BJ (cell line): Measurements from ENCODE around the gene CAPG. TPM values are rescaled to one million over a fixed set of nuclear protein-coding genes. Genes with fewer than 3 reads are reported as not detected.

Source experiments
- CTCF ChIA-PET: fragments of 350-600 bp; formaldehyde crosslinking; extraction: SDS; loops from one replicate; lab custom pipeline; 2021; ENCODE audit warnings: antibody characterized with exemption, inconsistent platforms; lab: Yijun Ruan, JAX
- POLR2A ChIA-PET: fragments of 300-600 bp; sonication (Branson Sonifier 250); formaldehyde crosslinking; extraction: SDS; loops from one replicate; lab custom pipeline; 2021; ENCODE audit warnings: antibody characterized with exemption; lab: Charles Lee
- DNase-seq: peaks from one replicate; pipeline ENCODE4 v3.0.0-alpha.2; 2011; ENCODE audit warnings: low read depth
- H3K27me3 ChIP-seq: 2 replicates; pipeline ENCODE4 v1.6.0; 2011; ENCODE audit warnings: low read length; ENCODE audit not compliant: control insufficient read depth, insufficient read depth
- H3K36me3 ChIP-seq: 2 replicates; pipeline ENCODE4 v1.5.1; 2011; ENCODE audit warnings: low read length; ENCODE audit not compliant: control insufficient read depth, insufficient read depth
- H3K4me3 ChIP-seq: 2 replicates; pipeline ENCODE4 v1.5.1; 2011; ENCODE audit warnings: low read depth, mild to moderate bottlenecking, control low read depth, low read length
- CTCF ChIP-seq: IDR thresholded peaks from 2 replicates; pipeline ENCODE4 v1.5.1; 2011; ENCODE audit warnings: low read depth, mild to moderate bottlenecking, control low read depth, inconsistent platforms, low read length, moderate library complexity; ENCODE audit not compliant: insufficient read depth
- polyA plus RNA-seq: library from polyadenylated mRNA; depleted of rRNA; stranded (reverse); fragments of >200 nt; gene quantifications from 2 replicates; pipeline ENCODE4 v1.2.3, GENCODE V29; 2011

CAPG gene
- polyA plus RNA-seq, 1 experiment, result 135 TPM

DNA sequence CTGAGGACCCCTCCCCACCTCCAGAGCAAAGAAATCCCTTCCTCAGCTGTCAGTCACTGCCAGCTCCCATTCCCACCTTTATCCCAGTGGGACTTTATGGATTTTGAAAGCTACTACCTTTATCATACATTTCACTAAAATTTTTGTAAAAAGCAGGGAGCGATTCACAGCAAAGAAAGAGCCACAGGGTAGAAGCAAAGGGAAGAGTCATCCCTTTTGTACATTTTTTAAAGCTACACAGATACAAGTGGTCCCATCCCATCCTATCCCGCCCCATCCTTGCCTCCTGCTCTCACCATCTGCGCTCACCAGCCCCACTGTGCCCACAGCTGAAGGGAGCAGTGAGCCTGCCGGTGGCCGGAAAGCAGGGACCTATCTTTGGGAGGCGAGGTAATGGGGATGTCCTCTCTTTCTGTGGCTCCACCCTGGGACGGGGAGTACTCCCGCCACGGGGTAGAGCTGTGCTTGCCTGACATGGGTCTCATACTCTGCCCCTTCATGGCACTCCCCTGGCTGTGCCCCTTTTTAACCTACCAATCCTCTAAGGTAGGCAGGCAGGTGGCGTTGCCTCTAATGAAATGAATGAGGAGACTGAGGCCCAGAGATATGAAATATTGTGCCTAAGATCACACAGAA is 21.5 kb upstream of the CAPG start:
- Histone ChIP-seq H3K4me3 (no peak overlapping the region), H3K27me3 (no peaks in the 10 kb centered on the region), H3K36me3 (no peaks in the 10 kb centered on the region)
- no peak for DNase-seq
- CTCF ChIA-PET, result interaction anchor here (1.5 to 17.0 kb wide), 3 partner anchors 10 to 114 kb away, joined by 4 to 460 read pairs (median 19); partner anchors contain the start of gene MAT2A
- POLR2A ChIA-PET, result no interaction called here
- no peak for TF ChIP-seq CTCF

DNA sequence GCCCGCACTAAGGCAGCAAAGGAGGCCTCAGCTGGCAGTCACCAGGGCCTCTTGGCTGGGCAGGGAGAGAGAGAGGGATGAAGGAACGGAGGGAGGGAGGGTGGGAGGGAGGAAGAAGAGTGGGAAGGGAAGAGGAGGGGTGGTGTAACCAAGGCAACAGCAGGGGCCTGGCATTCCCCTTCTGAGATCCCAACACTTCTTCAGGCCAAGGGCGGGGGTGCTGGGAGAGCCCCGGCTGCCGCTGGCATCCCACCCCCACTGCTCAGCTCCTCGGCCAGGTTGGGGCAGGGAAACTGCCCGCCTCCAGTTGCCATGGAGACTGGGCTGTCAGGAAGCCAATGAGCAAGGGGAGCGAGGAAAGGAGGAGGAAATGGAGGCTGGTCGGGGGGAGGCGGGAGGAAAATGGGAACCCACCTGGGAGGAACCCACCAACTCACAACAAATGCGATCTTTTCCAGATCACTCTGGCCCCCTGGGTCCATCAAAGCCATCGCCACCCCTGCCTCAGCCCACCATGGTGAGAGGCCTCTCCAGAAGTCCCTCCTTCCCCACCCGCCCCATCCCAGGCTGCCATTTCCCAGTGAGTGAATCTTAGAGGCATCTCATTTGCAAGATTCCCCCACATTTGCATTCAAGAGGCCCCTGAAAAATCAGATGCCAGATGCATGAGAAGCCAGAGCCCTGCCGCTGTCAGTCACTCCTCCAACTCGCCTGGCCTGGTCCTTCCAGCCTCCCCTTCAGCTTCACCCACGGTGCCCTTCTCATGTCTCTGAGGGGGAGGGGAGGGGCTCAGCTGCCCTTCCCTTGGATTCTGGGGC is 20.8 kb upstream of the CAPG start:
- DNase-seq, result no peak
- H3K27me3 ChIP-seq, result no peaks in the 10 kb centered on the region
- TF ChIP-seq CTCF, result no peak
- CTCF ChIA-PET, result interaction anchor here (1.5 to 17.0 kb wide), 4 partner anchors 9 to 115 kb away, joined by 4 to 460 read pairs (median 16); partner anchors contain the start of genes MAT2A and SH2D6
- H3K36me3 ChIP-seq, result no peaks in the 10 kb centered on the region
- no peak overlapping the region for H3K4me3 ChIP-seq
- POLR2A ChIA-PET, result no interaction called here

GRCh38 chr2:85429924-85430289 is 19.7 kb upstream of the CAPG start:
- POLR2A ChIA-PET, result no interaction called here

GRCh38 chr2:85429213-85429923 is 19.2 kb upstream of the CAPG start:
- ChIA-PET CTCF (interaction anchor here (2.5 to 17.0 kb wide), 4 partner anchors 8 to 128 kb away, joined by 5 to 460 read pairs (median 16); partner anchors contain the start of genes MAT2A and SH2D6), POLR2A (no interaction called here)
- H3K4me3 ChIP-seq, result no peak overlapping the region
- DNase-seq, result no peak
- no peaks in the 10 kb centered on the region for H3K36me3 ChIP-seq
- TF ChIP-seq CTCF, result no peak
- H3K27me3 ChIP-seq, result no peaks in the 10 kb centered on the region

More at GRCh38 chr2:85429924-85430289, 19.7 kb upstream of the CAPG start:
- CTCF ChIA-PET, result interaction anchor here (2.5 to 17.0 kb wide), 4 partner anchors 8 to 129 kb away, joined by 5 to 460 read pairs (median 16); partner anchors contain the start of genes MAT2A and SH2D6
- TF ChIP-seq CTCF, result no peak
- DNase-seq, result no peak
- H3K36me3 ChIP-seq, result no peaks in the 10 kb centered on the region
- H3K27me3 ChIP-seq, result no peaks in the 10 kb centered on the region
- H3K4me3 ChIP-seq, result no peak overlapping the region
